Caki2 (cell line): ENCODE results near the gene PCSK2. TPM values are rescaled to one million over a fixed set of nuclear protein-coding genes. Genes with fewer than 3 reads are reported as not detected.

ENCODE experiments used
- DNase-seq: peaks from one replicate; pipeline ENCODE4 v3.0.0-alpha.2; 2015; ENCODE audit warnings: low read depth
- in situ Hi-C: cut with HindIII; loops from 2 replicates; pipeline ENCODE4 v1.10.0; 2016; ENCODE audit warnings: low sequenced_read_pairs, low pct_unique_long_range_greater_than_20kb, mixed read lengths
- total RNA-seq: library from RNA; depleted of rRNA; stranded (reverse); fragments of >200 nt; shearing (Covaris generic); gene quantifications from 2 replicates; pipeline ENCODE4 v1.2.3, GENCODE V29; 2014; ENCODE audit warnings: low replicate concordance

PCSK2 gene
- total RNA-seq, 1 experiment from 2014 or later: 0.91 TPM

DNA sequence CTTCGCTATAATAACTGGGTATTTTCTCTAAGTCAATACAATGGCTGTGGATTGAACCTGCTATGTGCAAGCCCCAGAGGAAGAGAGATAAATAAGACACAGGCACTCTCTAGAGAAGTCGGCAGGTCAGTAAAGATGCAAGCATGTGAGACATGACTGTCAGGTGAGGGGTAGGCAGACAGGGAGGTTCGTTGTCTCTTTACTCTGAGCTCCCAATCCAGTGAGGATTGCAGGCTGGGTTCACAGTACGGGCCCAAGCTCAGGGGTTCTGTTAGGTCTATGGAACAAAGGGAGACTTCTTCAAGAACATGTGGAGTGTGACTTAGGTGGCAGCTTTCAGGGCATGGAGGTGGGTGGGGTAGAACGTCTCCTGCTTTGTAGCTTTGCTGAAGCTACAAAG lies 147.2 kb downstream of the PCSK2 start:
- no peak for DNase-seq
- in situ Hi-C loops: no loop called here

DNA sequence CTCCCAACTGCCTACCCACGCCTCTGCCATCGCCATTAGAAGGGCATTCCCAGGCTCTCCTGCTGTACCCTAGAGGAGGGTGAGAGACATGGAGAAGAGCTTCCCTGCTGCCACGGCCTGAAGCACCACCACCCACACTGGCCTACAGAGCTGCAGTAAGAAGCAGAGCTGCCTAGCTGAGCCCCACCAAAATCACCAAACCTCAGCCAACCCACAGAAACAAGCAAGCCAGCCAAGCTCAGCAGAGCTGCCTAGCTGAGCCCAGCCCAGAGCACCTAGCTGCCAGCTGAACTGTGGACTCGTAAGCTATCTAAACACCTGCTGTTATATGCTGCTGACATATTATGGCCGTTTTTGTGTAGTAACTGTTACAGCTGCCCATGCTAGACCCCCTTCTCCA lies 149.2 kb downstream of the PCSK2 start:
- DNase-seq: no peak
- in situ Hi-C loops: no loop called here

DNA sequence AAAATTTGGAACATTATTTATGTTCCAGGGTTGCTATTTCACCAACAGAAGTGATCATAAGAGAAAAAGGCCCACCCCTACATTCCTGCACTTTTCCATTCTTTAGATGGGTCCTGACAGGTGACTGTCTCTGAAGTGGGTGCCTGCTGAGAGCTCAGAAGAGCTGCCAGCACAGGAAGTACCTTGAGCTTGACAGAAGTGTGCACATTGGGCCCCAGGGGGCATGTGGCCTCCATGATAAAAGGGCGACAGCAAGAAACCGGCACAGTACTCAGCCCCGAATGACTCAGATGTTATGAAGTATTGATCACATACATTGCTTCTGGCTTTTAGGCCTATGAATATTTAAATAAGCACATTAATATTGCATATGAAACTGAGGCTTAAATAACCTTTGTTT lies 150.4 kb downstream of the PCSK2 start:
- in situ Hi-C loops: no loop called here

DNA sequence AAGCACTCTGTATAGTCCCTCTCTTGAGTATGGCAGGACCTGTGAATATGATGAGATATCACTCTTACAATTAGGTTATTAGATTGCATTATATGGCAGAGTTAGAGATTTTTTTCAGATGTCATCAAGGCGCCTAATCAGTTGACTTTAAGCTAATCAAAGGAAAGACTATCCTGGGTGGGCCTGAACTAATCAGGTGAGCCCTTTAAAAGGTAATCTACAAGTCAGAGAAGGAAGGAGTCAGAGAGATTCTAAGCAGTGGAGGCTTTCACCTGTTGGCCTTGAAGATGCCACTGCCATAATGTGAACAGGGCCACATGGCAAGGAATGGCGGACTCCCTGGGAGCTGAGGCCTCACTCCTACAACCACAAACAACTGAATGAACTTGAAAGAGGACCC lies 152.8 kb downstream of the PCSK2 start:
- in situ Hi-C loops: no loop called here
- no peak for DNase-seq

More for the DNA sequence above, 150.4 kb downstream of the PCSK2 start:
- no peak for DNase-seq

DNA sequence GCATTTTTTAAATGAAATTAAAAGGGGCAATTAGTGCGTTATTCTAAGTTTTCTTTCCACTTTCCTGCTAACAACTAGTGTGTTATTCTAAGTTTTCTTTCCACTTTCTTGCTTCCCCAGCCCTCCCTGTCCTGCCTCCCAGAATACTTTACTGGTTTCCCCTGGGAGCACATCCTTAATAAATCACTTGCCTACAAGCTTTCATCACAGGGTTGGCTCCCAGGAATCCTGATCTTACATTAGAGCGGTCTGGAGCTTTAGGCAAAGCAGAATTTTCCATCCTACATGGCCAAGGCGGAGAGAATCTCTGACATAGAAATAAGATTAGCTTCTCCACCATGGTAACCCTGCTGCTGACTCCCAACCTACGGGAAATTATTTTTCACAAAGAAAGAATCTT lies 154.0 kb downstream of the PCSK2 start:
- in situ Hi-C loops: no loop called here
- DNase-seq: no peak

DNA sequence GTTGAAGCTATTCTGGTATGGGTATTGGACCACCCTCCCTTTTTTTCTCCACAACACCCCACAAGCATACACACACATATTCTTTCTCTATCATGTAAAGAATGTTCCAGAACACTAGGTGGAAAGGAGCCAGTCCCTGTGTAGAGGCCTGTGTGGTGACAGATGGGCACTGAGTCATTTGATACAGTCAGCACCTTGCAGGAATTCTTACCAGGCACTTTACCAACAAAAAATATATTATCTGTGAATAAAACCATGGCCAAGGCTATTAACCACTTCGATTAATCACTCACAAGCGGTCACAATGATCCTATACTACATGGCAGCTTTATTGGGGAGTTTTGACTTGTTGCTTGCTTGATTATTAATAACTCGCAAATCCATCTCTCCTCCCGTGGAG lies 154.9 kb downstream of the PCSK2 start:
- no peak for DNase-seq
- in situ Hi-C loops: no loop called here

DNA sequence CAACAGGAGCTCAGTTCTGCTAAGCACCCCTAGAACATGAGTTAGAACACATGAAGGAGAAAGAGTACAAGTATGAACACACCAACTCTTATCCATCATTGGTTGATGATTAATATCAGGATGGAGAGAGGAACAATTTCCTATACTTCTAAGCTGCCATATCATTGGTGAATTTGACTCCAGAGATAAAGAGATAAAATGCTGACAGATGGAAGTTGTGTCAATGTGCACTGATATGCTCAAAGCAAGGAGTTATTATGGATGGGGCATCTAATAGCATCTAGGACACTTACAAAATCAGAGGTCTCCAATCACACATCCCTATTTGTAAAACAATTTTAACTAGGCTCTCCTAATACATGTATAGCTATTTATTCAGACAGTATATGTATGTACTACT lies 159.0 kb downstream of the PCSK2 start:
- in situ Hi-C loops: no loop called here
- no peak for DNase-seq

DNA sequence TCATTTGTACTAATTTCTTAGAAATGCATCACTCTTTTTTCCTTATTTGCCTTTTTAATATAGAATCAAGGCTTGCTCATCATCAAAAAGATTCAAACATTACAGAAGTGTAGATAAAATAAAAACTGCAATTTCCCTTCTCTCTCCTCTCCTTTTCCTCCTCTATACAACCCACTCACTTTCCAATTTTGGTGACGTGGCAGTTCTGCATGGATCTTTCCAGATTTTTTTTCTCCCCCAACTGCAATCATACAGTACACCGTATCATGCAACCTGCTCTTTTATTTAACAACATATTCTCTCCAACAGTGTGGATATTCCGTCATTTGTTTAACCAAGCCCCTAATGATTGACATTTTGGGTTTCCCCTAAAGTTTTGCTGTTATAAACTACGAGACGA lies 163.8 kb downstream of the PCSK2 start:
- in situ Hi-C loops: no loop called here
- DNase-seq: no peak

DNA sequence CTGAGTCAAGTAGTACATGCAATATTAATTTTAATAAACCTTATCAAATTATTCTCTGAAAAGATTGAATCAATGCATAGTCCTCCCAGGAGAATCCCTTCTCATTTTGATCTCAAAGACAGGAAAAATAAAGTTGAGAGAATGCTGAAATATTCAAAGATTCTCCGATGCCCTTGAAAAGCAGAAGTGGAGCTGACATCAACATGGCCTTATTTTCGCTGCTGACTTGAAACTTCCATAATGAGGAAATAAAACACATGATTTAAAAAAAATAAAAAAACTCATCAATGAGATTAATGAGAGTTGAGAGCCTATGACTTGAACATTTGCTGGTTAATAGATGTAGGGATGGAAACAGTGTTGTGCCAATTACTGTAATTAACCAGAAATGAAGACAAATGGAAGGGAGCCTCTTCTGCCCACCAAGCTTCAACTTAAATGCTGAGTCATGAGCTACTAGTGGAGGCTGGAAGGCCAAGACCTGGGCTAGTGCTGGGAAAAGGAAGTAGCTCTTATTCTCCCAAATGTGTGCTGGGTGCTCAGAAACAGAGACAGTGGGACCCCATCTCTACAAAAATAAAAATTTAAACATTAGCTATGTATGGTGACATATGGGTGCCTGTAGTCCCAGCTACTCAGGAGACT lies 164.4 kb downstream of the PCSK2 start:
- in situ Hi-C loops: no loop called here
- DNase-seq: no peak

DNA sequence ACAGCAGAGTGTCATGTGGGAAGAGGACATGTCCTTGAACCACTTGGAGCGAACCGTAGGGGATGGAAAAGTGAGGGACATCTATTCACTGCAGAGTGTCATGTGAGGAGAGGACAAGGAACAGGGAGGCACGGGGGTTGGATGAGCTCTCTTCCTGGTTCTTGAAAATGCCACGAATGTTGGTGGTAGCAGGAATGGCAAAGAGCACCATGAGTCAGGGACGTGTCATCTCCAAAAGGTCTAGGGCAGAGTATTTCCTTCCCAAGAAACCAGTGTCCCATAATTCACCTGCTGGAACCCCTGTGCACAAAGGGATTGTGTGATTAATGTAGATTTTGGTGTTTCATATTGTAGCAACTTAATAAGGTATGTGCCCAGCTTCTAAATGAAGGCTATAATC lies 167.6 kb downstream of the PCSK2 start:
- in situ Hi-C loops: no loop called here
- DNase-seq: peak; percentile 14

DNA sequence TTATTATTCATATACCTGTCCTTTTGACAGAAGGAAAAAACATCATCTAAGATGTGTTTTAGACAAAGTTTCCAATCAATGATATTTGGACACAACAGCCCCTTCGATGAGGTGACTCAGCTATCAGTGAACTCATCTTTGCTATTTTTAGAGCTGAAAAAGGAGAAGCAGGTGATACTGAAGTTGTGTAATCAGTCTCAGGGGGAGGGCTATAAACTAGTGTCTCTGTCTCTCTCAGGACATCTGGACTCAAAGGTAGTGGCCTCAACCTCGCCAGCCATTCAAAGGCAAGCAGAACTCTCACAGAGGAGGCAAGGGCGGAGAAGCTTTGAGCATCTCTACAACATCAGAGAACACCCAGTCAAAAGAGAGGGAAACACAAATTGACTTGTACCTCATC lies 168.9 kb downstream of the PCSK2 start:
- DNase-seq: no peak
- in situ Hi-C loops: no loop called here

DNA sequence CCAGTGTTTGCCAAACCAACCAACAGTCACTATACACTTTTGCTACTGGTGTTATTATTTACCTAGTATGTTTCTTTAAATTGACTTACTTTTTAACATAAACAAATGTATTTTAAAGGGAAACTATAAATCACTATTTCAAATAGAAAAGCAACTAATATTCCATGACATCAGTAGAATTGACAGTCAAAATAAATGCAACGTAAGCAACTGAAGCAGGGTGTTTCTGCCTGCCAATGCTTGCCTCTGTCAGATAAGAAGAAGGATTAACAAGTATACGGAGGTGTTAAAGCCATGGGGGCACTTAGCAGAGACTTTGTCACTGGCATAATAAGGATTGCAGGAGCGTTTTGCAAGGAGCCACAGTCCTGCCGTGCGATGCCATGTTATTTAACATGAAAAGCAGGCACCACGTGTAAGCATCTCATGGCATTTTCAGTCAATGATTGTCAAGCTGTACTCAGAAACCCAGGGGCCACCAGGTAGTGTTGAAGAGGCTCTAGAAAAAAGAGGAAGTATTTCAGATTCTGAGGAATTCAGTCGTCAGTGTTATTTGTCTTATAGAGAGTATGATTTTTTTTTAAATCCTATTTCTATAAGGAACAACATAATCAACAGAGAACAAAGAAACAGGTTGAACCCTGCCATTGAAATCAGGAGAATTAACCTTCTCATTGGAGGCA lies 172.6 kb downstream of the PCSK2 start:
- in situ Hi-C loops: no loop called here
- DNase-seq: no peak

DNA sequence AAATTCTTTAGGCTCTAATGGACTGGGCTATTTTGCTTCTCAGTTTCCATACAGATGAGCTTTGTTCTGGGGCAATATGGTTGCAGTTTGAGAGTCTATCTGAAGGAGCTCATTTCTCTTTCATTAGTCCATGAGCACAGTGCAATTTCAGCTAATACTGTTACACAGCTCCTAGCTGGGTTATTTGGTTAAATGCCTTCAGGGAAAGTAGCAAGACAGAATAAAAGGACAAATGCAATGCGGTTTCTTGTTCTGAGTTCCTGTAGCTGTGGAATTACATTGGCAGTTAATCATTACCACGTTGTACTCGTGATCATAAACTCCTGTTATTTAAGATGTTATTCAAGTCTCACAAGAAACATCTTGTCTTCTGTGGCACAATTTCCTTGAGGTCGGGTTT lies 176.6 kb downstream of the PCSK2 start:
- DNase-seq: peak; percentile 34
- in situ Hi-C loops: no loop called here

DNA sequence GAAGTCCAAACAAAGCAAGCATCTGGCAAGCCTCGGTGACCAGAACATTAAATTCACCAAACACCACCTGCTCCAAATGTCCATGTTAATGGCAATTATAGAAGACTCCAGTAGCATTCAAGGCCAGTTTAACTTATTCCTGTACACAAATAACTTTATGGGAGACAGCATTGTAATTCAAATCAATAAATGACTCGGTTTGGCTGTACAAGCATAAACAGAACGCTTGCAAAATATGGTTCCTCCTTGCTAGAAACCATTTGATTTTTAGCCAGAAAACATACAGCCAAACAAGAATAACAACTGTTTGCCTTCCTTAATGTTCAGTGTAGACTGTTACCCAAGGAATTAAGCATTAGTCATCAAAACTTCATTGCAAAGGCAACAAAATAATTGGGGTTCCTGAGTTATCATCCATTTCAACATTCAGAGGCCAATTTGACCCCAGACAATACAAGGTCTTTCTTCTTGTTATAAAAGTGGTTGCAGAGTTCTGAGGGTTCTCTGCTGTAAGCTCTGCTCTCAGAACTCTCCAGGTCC lies 179.3 kb downstream of the PCSK2 start:
- DNase-seq: no peak
- in situ Hi-C loops: no loop called here

DNA sequence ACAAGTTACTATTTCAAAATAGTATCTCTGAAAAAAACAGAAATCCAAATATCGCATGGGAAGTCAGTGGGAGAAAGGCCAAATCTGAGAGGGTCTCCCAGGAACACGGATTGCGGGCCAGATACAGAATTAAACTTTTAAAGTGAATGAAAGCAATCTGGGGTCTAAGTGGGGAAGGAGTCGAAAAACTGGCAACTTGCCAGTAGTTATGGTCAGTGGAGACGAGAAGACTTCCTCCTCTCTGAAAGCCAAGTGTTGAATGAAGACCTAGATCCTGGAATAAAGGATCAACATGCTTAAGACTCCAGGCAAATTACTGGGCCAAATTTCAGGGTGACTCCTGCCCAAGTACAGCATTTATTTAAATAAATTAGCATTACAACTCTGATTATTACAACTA lies 180.7 kb downstream of the PCSK2 start:
- in situ Hi-C loops: no loop called here
- DNase-seq: no peak

DNA sequence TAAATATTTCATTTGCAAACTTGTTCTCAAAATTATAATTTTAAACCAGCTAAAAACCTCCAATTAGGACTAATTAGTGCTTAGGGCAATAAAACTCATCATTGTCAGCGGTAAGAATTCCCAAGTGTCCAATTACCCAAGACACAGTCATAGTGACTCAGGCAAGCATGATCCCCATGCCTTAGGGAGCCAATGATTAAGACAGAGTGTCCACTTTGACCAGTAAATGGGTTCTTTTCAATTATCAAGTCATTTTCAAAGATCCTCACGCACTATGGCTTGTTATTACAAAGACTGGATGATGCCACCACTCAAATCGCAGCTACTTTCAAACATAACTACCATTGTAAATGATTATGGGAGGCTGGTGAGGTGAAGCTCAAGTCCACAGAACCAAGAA lies 190.4 kb downstream of the PCSK2 start:
- in situ Hi-C loops: no loop called here
- no peak for DNase-seq

DNA sequence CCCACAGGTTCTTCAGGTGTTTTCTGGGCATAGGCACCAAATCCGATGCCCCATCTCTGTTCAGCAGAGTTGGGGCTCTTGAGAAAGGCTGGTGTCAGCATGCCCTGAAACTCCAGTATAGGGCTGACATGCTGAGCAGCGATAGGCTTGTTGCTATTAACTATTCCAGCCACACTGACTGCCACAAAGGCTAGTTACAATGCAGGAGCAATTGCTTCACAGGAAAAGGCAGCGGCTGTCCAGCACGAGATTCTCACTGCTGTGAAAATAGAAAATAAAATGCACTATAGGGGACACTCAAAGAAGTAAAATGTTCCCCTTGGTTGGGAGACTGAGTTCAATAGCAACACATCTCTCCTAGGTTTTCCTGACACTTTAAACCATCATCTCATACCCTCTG lies 191.9 kb downstream of the PCSK2 start:
- in situ Hi-C loops: no loop called here

DNA sequence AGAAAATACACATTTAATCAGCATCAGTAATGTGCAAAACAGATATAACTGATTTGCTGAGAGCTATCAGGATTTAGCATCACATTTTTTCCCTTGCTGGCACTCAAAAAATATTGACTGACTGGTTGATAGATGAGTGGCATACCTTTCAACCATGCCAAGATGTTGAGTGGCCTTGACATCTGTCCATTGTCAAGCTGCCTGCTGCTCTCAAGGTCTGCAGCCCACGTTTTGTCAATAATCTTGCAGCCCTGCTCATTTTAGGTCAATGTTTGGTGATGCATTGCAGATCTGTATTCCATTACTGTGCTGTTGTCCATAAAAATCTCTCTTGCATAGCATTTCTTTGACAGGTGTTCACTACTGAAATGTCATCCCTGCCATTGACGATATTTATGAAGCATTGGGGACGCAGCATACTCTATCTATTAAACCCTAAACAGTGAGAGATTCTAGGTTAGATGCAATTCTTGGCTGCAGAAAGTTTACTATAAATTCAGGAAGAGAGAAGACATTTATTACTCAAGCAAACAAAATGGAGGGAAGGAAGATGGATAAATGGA lies 192.7 kb downstream of the PCSK2 start:
- in situ Hi-C loops: no loop called here
- no peak for DNase-seq

More for the DNA sequence above, 191.9 kb downstream of the PCSK2 start:
- no peak for DNase-seq

DNA sequence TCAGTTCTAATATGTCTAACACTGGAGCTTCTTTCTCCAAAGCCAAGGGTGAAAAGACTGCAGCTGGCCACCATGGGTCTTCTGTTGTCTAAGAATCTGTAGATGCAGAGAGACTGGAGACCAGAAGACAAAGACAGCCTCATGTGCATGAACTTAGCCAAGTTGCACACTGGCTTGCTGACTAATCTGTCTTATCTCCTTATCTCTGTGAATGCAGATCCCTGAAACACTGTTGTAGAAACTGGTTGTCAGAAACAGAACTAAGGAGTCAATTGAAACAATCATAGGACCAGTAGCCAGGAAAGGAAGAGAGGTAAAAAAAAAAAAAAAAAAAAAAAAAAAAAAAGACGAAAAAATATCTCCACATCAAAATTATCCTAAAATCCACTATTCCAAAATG lies 194.7 kb downstream of the PCSK2 start:
- DNase-seq: no peak
- in situ Hi-C loops: no loop called here

DNA sequence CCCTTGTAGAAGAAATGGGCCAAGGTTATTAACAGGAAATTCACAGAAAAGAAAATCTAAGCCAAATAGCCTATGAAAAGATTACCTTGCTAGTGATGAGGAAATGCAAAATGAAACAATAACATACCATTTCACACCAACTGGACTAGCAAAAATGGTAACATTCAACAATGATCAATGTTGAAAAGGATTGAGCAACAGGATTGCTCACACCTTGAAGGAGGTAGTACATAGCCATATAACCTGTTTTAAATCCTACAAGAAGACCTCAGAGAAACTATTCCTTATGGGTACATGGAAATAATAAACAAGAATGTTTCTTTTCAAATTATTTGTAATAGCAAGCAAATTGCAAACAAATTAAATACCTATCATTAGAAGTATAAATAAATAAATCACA lies 196.9 kb downstream of the PCSK2 start:
- DNase-seq: no peak
- in situ Hi-C loops: no loop called here
